ENCODE measurements around the gene TPRA1. TPM values are rescaled to one million over a fixed set of nuclear protein-coding genes. Genes with fewer than 3 reads are reported as not detected.

Gene TPRA1
- total and polyA plus RNA-seq, 5 experiments from 2014 or later = 14.8 to 34.7 (median 27.6) TPM

DNA sequence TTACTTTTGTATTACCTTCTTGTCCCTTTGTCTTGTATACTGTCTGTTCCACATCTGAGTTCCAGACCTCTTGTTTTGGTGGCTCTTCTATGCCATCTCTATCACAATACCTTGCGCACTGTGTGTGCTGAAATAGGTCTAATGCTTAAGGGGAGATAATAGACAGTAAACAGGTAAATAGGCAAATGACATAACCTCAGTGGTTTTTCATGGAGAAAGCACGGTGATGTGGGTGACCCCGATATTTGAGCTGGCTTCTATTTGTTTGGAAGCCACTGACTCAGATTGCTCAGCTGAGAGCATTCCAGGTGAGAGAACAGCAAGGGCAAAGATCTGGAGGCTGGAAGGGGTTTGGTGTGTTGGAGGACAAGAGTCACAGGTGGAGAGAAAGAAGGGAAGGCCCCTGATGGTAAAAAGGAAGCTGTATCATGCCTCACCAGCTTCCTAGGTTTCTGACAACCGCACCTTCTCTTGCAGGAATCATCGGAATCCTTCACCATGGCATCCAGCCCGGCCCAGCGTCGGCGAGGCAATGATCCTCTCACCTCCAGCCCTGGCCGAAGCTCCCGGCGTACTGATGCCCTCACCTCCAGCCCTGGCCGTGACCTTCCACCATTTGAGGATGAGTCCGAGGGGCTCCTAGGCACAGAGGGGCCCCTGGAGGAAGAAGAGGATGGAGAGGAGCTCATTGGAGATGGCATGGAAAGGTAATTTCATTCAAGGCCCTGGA, 8.5 kb upstream of the TPRA1 start:
- peak overlapping the region; percentile 78 to 95 (median 88) for H3K27ac Mint-ChIP-seq
- no peaks in the 10 kb centered on the region for H3K9me3 Mint-ChIP-seq
- ATAC-seq = no peak
- H3K36me3 Mint-ChIP-seq = peaks cover 0 to 8% (median 0%) of the 10 kb centered on the region in 3 donors
- no peak for DNase-seq
- peaks cover 13 to 28% (median 18%) of the 10 kb centered on the region in 4 donors for H3K4me1 Mint-ChIP-seq
- H3K4me3 Mint-ChIP-seq = peak overlapping the region; percentile 70 to 91 (median 84)
- POLR2A ChIA-PET = interaction anchor here (1.2 to 4.5 kb wide), 3 partner anchors 9 to 73 kb away, joined by 3 to 21 read pairs (median 12); partner anchors contain the start of genes ABTB1 and TPRA1
- no peaks in the 10 kb centered on the region for H3K27me3 Mint-ChIP-seq

DNA sequence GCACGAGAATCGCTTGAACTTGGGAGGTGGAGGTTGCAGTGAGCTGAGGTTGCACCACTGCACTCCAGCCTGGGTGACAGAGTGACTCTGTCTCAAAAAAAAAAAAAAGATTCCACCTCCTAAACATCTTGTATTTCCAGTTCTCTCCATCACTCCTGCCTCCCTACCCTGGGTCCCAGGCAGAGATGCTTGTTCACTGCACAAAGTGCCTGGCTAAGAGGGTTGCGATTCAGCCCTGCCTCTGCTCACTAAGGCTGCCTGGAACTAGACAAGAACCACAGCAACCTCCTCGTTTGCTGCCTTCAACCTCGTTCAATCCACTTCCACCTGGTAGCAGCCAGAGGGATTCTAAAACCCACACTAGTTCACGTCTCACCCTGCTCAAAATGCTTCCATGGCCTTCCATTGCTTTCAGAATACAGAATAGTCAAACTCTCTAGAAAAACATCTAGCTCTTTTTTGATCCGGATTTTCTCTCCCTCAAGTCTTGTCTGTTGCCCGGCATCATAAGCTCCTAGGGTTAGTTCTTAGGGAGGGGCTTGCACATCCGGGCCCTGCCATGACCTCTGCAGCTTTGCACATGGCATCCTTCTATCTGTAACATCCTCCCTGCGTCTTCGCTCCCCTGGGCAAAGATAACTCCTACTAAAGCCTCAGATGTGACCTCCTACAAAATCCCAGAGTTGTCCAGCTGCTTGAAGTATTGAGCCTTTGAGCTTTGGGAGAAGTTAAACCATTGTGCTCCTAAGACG, 6.7 kb upstream of the TPRA1 start:
- no peaks in the 10 kb centered on the region for H3K27me3 Mint-ChIP-seq
- H3K4me3 Mint-ChIP-seq = peak overlapping the region; percentile 38 to 91 (median 82)
- ATAC-seq (no peak), DNase-seq (peak in 1 of 10 donors; percentile 57)
- H3K27ac Mint-ChIP-seq = peak overlapping the region in 9 of 10 donors; percentile 74 to 97 (median 89)
- peaks cover 13 to 33% (median 20%) of the 10 kb centered on the region in 4 donors for H3K4me1 Mint-ChIP-seq
- no peaks in the 10 kb centered on the region for H3K9me3 Mint-ChIP-seq
- POLR2A ChIA-PET = interaction anchor here (0.6 to 4.5 kb wide), 8 partner anchors 7 to 1654 kb away, joined by 3 to 21 read pairs (median 4); partner anchors contain the start of genes ABTB1, TPRA1 and ZXDC
- H3K36me3 Mint-ChIP-seq = peaks cover 0 to 5% (median 0%) of the 10 kb centered on the region in 3 donors

DNA sequence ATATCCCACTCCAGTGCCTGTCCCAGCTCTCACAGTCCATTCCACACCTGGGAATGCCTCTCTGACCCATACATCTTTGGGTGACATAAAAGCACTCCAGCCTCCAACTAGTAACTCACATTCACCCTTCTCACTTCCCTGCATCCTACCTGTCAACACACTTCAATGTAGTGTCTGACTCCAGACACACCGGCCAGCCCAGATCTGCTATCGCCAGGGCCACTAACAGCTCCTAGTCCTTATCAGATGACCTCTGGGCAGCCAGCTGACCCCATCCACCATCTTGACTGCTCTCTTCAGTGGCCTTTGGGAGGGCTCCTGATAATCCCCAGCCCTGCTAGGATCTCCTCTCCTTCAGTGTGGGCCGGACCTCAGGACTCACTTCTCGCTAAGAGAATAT, 4.8 kb upstream of the TPRA1 start:
- no peak for ATAC-seq
- Mint-ChIP-seq H3K36me3 (no peaks in the 10 kb centered on the region), H3K9me3 (no peaks in the 10 kb centered on the region), H3K27ac (no peak overlapping the region), H3K4me3 (peak overlapping the region in 1 of 10 donors; percentile 34), H3K27me3 (no peaks in the 10 kb centered on the region), H3K4me1 (peaks cover 18 to 44% (median 34%) of the 10 kb centered on the region in 4 donors)
- POLR2A ChIA-PET = interaction anchor here (4.5 kb wide), 1 partner anchor 77 kb away, joined by 21 read pairs; the partner anchor contains the start of gene ABTB1
- no peak for DNase-seq

DNA sequence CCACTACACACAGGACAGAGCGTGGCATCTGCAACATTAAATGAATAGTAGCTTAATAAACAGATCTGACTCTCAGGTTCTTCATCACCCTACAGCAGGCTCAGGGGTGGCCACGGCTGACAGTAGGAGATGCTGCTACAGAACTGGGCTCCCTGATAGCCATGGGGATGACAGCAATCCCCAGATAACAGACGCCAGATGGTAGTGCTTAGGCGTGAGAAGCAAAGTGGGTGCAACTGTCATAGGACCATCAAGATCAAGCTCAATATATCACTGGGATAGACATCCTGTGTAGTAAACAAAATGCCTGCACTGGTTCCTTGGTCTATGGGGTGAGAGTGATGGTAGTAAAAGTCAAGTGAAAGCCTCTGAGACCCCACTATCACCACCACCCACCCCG, 2.6 kb upstream of the TPRA1 start:
- peak overlapping the region in 4 of 10 donors; percentile 6 to 60 (median 52) for H3K4me3 Mint-ChIP-seq
- no peaks in the 10 kb centered on the region for H3K27me3 Mint-ChIP-seq
- no peaks in the 10 kb centered on the region for H3K9me3 Mint-ChIP-seq
- ATAC-seq = no peak
- peaks cover 21 to 44% (median 38%) of the 10 kb centered on the region in 4 donors for H3K4me1 Mint-ChIP-seq
- DNase-seq = no peak
- H3K27ac Mint-ChIP-seq = peak overlapping the region in 2 of 10 donors; percentile 38 to 59
- no peaks in the 10 kb centered on the region for H3K36me3 Mint-ChIP-seq
- POLR2A ChIA-PET = no interaction called here

DNA sequence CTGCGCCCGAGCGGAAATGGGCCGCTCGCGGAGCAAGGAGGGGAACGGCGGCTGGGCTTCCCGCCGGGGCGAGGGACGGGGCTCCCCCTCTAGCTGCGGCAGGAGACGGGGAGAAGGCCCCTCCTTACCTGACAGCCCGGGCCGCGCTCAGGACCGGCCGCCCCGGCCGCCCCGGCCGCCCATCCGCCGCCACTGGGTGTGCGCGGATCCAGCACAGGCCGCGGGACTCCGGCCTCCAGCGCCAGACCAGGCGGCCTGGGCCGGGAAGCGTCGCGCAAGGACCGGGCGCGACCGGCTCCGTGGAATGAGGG, 296 bp downstream of the TPRA1 start:
- peak overlapping the region in 6 of 10 donors; percentile 94 to 98 (median 98) for H3K27ac Mint-ChIP-seq
- DNase-seq = peak in 4 of 10 donors; percentile 4 to 29 (median 26)
- H3K4me1 Mint-ChIP-seq = peaks cover 20 to 52% (median 41%) of the 10 kb centered on the region in 4 donors
- POLR2A ChIA-PET = interaction anchor here (0.6 to 4.1 kb wide), 6 partner anchors 8 to 1689 kb away, joined by 4 to 16 read pairs (median 8); partner anchors contain the start of genes ABTB1, MCM2 and SEC61A1
- H3K4me3 Mint-ChIP-seq = peak overlapping the region; percentile 94 to 100 (median 97)
- no peaks in the 10 kb centered on the region for H3K9me3 Mint-ChIP-seq
- peak; percentile 31 to 44 for ATAC-seq
- no peaks in the 10 kb centered on the region for H3K27me3 Mint-ChIP-seq
- H3K36me3 Mint-ChIP-seq = no peaks in the 10 kb centered on the region

DNA sequence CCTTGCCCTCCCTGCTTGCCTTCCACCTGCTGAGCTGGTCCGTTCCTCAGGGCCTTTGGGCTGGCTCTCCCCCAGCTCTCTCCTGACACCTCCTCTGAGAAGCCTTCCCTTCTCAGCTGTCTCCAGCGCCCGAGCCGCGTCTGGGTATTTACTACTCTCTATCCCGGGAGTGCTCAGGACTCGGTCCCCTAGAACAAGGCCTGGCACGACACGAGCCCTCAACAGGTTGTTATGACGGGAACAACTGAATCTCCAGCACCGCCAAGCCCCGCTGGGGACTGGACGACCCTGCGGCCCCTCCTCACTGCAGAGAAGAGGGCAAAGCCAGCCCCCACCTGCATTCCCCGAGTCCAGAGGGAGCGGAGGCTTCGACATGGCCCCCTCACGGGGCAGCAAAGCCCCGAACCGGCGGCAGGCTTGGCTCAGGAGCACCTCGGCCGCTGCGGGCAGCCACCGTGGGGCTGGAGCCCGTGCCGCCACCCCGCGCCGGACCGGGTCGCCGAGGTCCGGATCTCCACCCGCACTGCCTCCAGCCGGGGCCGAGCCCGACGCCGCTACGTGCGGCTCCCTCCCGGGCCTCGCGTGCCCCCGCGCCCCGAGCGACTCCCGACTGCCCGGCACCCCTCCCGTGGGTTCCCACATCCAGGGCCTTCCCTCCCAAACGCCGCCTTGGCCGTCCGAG, 792 bp downstream of the TPRA1 start:
- Mint-ChIP-seq H3K36me3 (no peaks in the 10 kb centered on the region), H3K4me1 (peaks cover 20 to 56% (median 46%) of the 10 kb centered on the region in 4 donors), H3K27me3 (no peaks in the 10 kb centered on the region), H3K27ac (peak overlapping the region; percentile 15 to 91 (median 72)), H3K9me3 (no peaks in the 10 kb centered on the region), H3K4me3 (peak overlapping the region; percentile 77 to 100 (median 94))
- DNase-seq (peak in 2 of 10 donors; percentile 11 to 23), ATAC-seq (peak in 1 of 2 donors; percentile 8)
- POLR2A ChIA-PET = interaction anchor here (0.6 to 4.1 kb wide), 6 partner anchors 9 to 1690 kb away, joined by 4 to 16 read pairs (median 8); partner anchors contain the start of genes ABTB1, MCM2 and SEC61A1

DNA sequence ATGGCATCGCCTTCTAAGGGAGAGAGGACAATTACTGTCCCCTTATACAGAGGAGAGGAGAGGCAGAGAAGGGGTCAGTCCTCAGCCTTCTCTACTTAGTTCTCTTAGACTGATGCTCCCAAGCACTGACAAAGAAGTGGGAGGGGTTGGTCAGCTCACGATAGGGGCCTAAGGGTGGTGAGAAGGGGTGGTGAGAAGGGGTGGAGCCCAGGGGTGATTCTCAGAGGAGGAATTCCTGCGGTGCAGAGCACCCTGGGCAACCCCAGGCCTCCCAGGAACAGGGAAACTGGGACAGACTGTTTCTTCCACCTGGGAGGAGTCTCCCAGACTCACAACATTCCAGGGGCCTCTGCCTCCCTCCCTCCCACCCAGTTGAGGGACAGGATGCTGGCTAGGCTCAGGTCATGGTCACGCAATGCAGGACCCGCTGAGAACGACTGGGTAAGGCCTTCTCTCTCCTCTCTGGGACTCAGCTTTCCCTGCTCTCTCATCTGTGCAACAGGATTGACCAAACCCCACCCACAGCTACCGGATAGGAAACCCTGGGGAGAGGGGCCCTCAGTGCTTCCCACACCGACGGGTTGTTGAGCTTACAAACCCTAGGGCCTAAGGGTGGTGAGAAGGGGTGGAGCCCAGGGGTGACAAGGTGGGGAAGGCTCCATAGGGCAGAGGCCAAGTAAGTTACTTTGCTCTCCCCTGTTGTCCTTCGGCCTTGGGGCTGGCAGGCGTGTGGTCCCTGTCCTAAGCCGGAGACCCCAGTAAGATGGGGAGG, 1.5 kb downstream of the TPRA1 start:
- Mint-ChIP-seq H3K9me3 (no peaks in the 10 kb centered on the region), H3K36me3 (no peaks in the 10 kb centered on the region), H3K4me3 (peak overlapping the region; percentile 77 to 100 (median 85)), H3K27me3 (no peaks in the 10 kb centered on the region), H3K27ac (peak overlapping the region in 9 of 10 donors; percentile 18 to 91 (median 72)), H3K4me1 (peaks cover 20 to 60% (median 48%) of the 10 kb centered on the region in 4 donors)
- POLR2A ChIA-PET = interaction anchor here (2.6 to 4.1 kb wide), 2 partner anchors 10 to 14 kb away, joined by 12 to 16 read pairs; partner anchors contain the start of gene MCM2
- ATAC-seq (peak in 1 of 2 donors; percentile 12), DNase-seq (no peak)

DNA sequence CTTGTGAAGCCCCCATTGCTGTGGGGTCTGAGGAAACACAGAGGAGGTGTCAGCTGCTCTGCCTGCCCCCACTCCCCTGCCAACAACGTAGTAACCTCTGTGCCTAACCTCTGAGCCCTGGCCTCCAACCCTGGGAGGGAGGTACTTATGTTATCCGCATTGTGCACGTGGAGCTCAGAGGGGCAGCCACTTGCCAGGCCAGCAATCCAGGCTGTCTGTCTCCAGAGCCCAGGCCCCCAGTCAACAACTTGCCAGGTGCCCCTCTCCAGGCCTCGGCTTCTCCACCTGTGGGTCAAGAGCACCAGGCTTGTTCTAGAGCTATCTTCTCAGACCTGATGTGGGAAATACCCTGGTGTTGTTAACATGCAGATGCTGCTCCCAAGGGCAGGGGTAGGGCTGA, 2.7 kb downstream of the TPRA1 start:
- Mint-ChIP-seq H3K27ac (peak overlapping the region in 7 of 10 donors; percentile 19 to 62 (median 29)), H3K27me3 (no peaks in the 10 kb centered on the region), H3K4me1 (peaks cover 20 to 60% (median 48%) of the 10 kb centered on the region in 4 donors), H3K36me3 (peaks cover 0 to 2% (median 0%) of the 10 kb centered on the region in 3 donors), H3K9me3 (no peaks in the 10 kb centered on the region), H3K4me3 (peak overlapping the region in 2 of 10 donors; percentile 56 to 60)
- DNase-seq (no peak), ATAC-seq (no peak)
- POLR2A ChIA-PET = interaction anchor here (0.7 to 4.1 kb wide), 2 partner anchors 13 to 557 kb away, joined by 3 to 16 read pairs; no protein-coding TSS in a partner anchor

DNA sequence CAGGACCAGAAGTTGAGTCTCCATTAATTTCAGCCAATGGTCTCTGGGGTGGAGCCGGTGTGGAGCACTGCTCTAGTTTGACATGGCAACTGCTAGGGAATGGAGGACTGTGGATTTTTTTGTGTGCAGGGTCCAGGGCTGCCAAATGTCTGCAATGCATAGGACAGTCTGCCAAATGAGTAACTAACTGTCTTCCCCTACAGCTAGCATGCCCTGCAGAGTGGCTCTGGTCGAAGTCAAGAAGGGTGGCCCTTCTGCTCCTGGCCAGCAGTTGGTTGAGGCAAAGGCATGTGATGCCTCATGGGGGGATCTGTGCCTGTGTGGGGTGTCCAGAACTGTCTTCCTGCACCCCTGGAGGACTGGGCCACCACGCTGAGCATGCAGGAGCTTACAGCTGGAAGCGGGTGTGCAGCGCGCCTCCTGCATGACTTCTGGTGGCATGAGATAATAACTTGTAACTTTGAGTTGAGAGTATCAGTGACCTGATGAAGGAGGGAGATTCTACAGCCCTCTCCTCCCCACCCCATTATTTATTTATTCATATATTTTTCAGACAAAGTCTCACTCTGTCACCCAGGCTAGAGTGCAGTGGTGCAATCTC, 4.6 kb downstream of the TPRA1 start:
- peaks cover 18 to 55% (median 40%) of the 10 kb centered on the region in 4 donors for H3K4me1 Mint-ChIP-seq
- no peak overlapping the region for H3K27ac Mint-ChIP-seq
- no peak overlapping the region for H3K4me3 Mint-ChIP-seq

DNA sequence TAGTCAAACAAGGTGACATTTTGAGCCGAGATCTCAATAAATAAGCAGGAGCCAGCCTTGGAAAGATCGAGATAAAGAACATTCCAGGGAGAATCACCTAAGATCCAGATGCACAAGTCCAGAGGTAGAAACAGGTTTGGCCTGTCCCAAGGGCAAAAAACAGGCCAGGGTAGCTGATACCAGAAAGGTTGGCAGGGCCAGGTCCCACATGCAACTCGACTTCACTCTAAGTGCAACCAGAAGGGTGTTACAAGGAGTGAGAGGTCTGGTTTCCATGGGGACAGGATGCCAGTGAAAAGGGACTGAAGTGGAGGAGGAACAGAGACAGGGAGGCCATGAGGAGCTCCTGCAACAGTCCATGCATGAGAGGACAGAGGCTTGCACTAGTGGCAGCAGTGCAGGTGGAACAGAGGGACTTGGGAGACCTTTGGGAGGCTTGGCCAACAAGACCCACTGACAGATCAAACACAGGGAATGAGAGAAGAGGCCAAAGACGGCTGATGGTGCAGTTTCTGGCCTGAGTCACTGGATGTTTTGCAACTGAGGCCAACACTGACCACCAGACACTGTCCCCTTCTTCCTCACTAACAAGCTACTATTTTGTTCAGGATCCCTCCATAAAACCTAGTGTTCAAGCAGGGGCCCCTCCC, 5.2 kb downstream of the TPRA1 start:
- no peak for ATAC-seq
- no peak for DNase-seq
- H3K9me3 Mint-ChIP-seq = no peaks in the 10 kb centered on the region
- no peak overlapping the region for H3K4me3 Mint-ChIP-seq
- H3K4me1 Mint-ChIP-seq = peaks cover 23 to 58% (median 42%) of the 10 kb centered on the region in 4 donors
- no peaks in the 10 kb centered on the region for H3K27me3 Mint-ChIP-seq
- peak overlapping the region in 2 of 10 donors; percentile 24 to 78 for H3K27ac Mint-ChIP-seq
- POLR2A ChIA-PET = interaction anchor here (0.6 to 1.9 kb wide), 2 partner anchors 12 to 90 kb away, joined by 6 to 7 read pairs; partner anchors contain the start of gene MCM2
- H3K36me3 Mint-ChIP-seq = peaks cover 0 to 4% (median 1%) of the 10 kb centered on the region in 3 donors

More for the DNA sequence above, 4.6 kb downstream of the TPRA1 start:
- H3K36me3 Mint-ChIP-seq = peaks cover 0 to 4% (median 1%) of the 10 kb centered on the region in 3 donors
- ATAC-seq = no peak
- DNase-seq = no peak
- H3K9me3 Mint-ChIP-seq = no peaks in the 10 kb centered on the region
- no peaks in the 10 kb centered on the region for H3K27me3 Mint-ChIP-seq
- POLR2A ChIA-PET = interaction anchor here (0.6 to 1.9 kb wide), 2 partner anchors 11 to 89 kb away, joined by 6 to 7 read pairs; partner anchors contain the start of gene MCM2
